ENCODE measurements around the gene NBPF9.
"Not testable (repeated sequence)": the region's sequence is repeated elsewhere in the genome, so short reads cannot be mapped to it uniquely, and the experiment has no call there.

Gene NBPF9

GRCh38 chr1:149123948-149124926 lies 20.9 kb upstream of the NBPF9 start:
- H3K27me3 ChIP-seq (ENCODE audit: insufficient read depth, low read depth); H3K27ac ChIP-seq; H3K79me2 ChIP-seq (ENCODE audit: insufficient read depth, low read depth); H3K36me3 ChIP-seq (ENCODE audit: insufficient read depth); H4K20me1 ChIP-seq (ENCODE audit: insufficient read depth); H3K4me3 ChIP-seq (IDR thresholded peaks at IDR 0.05; ENCODE audit: insufficient read depth, low read depth, low read length); H3K9ac ChIP-seq; H3K4me1 ChIP-seq (ENCODE audit: low read depth, poor library complexity, severe bottlenecking); H3K4me2 ChIP-seq: not testable (repeated sequence)
- TF ChIP-seq CTCF (conservative IDR thresholded peaks at IDR 0.05; ENCODE audit: low read depth, low read length), result 0 out of 2 replicates have a peak, but pooled peaks have one; percentile 16
- peak overlapping the region; percentile 18; the same call in 1 of the 2 replicates for H2AFZ ChIP-seq (ENCODE audit: low read depth)

GRCh38 chr1:149112828-149113227 lies 9.5 kb upstream of the NBPF9 start:
- H3K4me2 ChIP-seq; H4K20me1 ChIP-seq (ENCODE audit: insufficient read depth); H3K9ac ChIP-seq; H3K4me1 ChIP-seq (ENCODE audit: low read depth, poor library complexity, severe bottlenecking); H3K36me3 ChIP-seq (ENCODE audit: insufficient read depth); H3K27ac ChIP-seq; H3K79me2 ChIP-seq (ENCODE audit: insufficient read depth, low read depth); H3K27me3 ChIP-seq (ENCODE audit: insufficient read depth, low read depth); H2AFZ ChIP-seq (ENCODE audit: low read depth); H3K4me3 ChIP-seq (IDR thresholded peaks at IDR 0.05; ENCODE audit: insufficient read depth, low read depth, low read length): not testable (repeated sequence)

GRCh38 chr1:149110343-149110742 lies 7.0 kb upstream of the NBPF9 start:
- not testable (repeated sequence) for H3K27me3 ChIP-seq (ENCODE audit: insufficient read depth, low read depth); H3K4me1 ChIP-seq (ENCODE audit: low read depth, poor library complexity, severe bottlenecking); H3K4me2 ChIP-seq; H3K4me3 ChIP-seq (IDR thresholded peaks at IDR 0.05; ENCODE audit: insufficient read depth, low read depth, low read length); H3K27ac ChIP-seq; H3K9ac ChIP-seq; H4K20me1 ChIP-seq (ENCODE audit: insufficient read depth); H3K36me3 ChIP-seq (ENCODE audit: insufficient read depth); H2AFZ ChIP-seq (ENCODE audit: low read depth); H3K79me2 ChIP-seq (ENCODE audit: insufficient read depth, low read depth)

- Histone ChIP-seq H2AFZ (ENCODE audit: low read depth) (peak overlapping the region; percentile 54; the same call in 1 of the 2 replicates), H3K27ac (peak overlapping the region; percentile 62), H3K4me2 (peak overlapping the region; percentile 24; the same call in 1 of the 2 replicates), H3K79me2 (ENCODE audit: insufficient read depth, low read depth) (peaks cover 15% of the 10 kb centered on the region; the same call in 1 of the 2 replicates), H3K9ac (peak overlapping the region; percentile 60; the same call in 1 of the 2 replicates)
- not testable (repeated sequence) for H4K20me1 ChIP-seq (ENCODE audit: insufficient read depth); H3K36me3 ChIP-seq (ENCODE audit: insufficient read depth); H3K4me1 ChIP-seq (ENCODE audit: low read depth, poor library complexity, severe bottlenecking); H3K27me3 ChIP-seq (ENCODE audit: insufficient read depth, low read depth); H3K4me3 ChIP-seq (IDR thresholded peaks at IDR 0.05; ENCODE audit: insufficient read depth, low read depth, low read length)
These were observed 777 bp downstream of the NBPF9 start for GRCh38 chr1:149102574-149102973.

- not testable (repeated sequence) for H3K4me1 ChIP-seq (ENCODE audit: low read depth, poor library complexity, severe bottlenecking); H3K27ac ChIP-seq
These were observed 5.1 kb downstream of the NBPF9 start for GRCh38 chr1:149098276-149098675.

GRCh38 chr1:149093155-149093554 lies 10.2 kb downstream of the NBPF9 start:
- H3K36me3 ChIP-seq (ENCODE audit: insufficient read depth); H3K4me1 ChIP-seq (ENCODE audit: low read depth, poor library complexity, severe bottlenecking); H2AFZ ChIP-seq (ENCODE audit: low read depth); H3K9ac ChIP-seq; H3K79me2 ChIP-seq (ENCODE audit: insufficient read depth, low read depth); H3K4me2 ChIP-seq; H3K27ac ChIP-seq; H3K27me3 ChIP-seq (ENCODE audit: insufficient read depth, low read depth); H3K4me3 ChIP-seq (IDR thresholded peaks at IDR 0.05; ENCODE audit: insufficient read depth, low read depth, low read length); H4K20me1 ChIP-seq (ENCODE audit: insufficient read depth): not testable (repeated sequence)

More at GRCh38 chr1:149098276-149098675, 5.1 kb downstream of the NBPF9 start:
- H2AFZ ChIP-seq (ENCODE audit: low read depth); H3K4me2 ChIP-seq; H3K4me3 ChIP-seq (IDR thresholded peaks at IDR 0.05; ENCODE audit: insufficient read depth, low read depth, low read length); H3K27me3 ChIP-seq (ENCODE audit: insufficient read depth, low read depth); H3K9ac ChIP-seq; H4K20me1 ChIP-seq (ENCODE audit: insufficient read depth); H3K36me3 ChIP-seq (ENCODE audit: insufficient read depth): not testable (repeated sequence)
- H3K79me2 ChIP-seq (ENCODE audit: insufficient read depth, low read depth), result peaks cover 15% of the 10 kb centered on the region; the same call in 1 of the 2 replicates
